ENCODE data around the gene NEO1. TPM values are rescaled to one million over a fixed set of nuclear protein-coding genes. Genes with fewer than 3 reads are reported as not detected.
A peak's percentile ranks its signal among the peaks of the same experiment; 100 is the strongest.

NEO1 gene
- total RNA-seq, 1 experiment from 2014 or later: 9.9 TPM

- no peak for DNase-seq (ENCODE audit: low spot score)
Measured at GRCh38 chr15:73031648-73032047, 20.6 kb upstream of the NEO1 start.

DNA sequence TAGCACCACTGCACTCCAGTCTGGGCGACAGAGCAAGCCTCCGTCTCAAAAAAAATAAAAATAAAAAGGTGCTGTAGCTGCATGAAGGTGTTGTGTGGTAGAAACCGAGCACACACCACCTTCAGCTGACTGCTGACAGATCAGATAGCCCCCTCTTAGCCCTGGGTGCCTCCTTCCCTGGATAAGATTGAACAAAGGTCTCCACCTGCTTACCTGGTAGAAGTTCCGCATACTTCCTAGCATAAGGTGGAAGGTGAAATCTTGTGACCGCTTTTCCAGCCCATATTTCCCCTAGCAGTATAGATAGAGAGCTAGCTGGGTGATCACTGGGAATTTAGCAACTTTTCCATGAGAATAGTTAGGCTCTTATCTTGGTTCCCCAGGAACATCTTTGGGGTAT lies 18.7 kb upstream of the NEO1 start:
- no peak for DNase-seq (ENCODE audit: low spot score)

DNA sequence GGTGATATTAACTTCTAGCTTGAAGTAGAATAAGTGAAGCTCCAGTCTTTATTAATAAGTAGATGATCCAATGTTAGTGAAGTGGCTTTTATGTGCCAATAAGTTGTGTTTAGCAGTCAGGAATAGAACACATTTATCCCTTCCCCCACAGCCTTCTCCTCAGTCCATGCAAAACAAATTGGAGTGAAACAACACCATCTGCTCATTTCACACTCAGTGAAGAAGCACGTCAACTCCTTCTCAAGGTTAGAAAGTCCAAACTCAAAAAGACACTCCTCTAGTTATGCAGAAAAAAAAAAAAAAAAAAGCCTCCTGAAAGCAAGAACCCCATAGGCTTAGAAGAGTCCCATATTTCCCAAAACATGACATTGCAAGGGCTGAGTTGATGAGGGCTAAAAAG lies 18.0 kb upstream of the NEO1 start:
- no peak for DNase-seq (ENCODE audit: low spot score)

DNA sequence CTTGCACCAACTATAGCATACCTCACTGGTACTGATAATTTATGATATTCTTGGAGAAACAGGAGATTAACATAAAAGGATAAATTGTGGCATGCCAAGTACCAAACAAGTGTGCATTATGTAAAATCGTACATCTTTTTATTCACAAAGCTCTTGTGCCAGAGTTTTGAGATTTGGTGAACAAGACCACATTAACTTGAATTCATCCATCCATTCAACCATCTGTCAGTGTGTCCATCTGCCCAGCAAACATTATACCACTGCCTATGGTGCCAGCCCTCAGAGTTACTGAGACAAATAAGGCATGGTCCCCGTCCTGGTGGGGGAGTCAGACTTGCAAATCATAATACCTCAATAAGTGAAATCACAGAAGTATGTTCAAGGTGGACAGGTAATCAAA lies 17.0 kb upstream of the NEO1 start:
- no peak for DNase-seq (ENCODE audit: low spot score)

DNA sequence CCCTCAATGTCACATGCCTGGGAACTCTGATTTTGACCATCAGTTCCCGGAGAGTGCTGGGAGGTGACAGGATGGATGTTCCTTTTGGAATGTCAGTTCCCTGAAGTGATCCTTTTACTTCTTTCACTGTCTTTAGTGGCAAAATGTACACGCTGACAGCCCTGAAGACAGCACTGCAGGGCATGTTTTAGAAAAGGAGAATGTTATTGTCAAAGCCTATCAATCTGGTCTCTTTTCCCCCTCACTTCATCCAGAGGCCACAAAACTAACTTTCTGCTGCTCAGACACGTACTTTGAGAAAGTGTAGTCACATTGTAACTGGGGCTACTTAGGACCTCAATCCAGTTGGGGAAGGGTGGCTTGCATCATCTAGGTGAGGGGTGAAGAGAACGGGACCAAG lies 14.0 kb upstream of the NEO1 start:
- no peak for DNase-seq (ENCODE audit: low spot score)

DNA sequence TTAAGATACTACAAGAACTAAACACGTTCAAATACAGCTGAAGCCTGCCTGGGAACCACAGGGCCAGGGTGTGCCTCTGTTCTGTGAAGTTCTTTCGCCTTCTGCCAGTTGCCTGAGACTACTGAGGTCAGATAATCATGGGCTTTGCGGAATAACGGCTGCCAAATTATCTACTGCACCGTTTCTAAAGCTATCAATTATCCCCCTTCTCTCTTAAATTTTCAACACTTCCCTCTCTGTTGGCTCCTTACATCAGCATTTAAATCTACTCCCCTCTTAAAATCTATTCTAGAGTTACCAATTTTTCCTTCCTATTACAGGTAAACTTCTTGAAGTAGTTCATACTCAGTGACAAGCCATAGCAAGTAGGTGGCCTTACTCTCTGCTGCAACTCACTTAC lies 6.2 kb upstream of the NEO1 start:
- DNase-seq (ENCODE audit: low spot score): no peak

- no peak for DNase-seq (ENCODE audit: low spot score)
Measured at GRCh38 chr15:73047882-73048281, 4.4 kb upstream of the NEO1 start.

DNA sequence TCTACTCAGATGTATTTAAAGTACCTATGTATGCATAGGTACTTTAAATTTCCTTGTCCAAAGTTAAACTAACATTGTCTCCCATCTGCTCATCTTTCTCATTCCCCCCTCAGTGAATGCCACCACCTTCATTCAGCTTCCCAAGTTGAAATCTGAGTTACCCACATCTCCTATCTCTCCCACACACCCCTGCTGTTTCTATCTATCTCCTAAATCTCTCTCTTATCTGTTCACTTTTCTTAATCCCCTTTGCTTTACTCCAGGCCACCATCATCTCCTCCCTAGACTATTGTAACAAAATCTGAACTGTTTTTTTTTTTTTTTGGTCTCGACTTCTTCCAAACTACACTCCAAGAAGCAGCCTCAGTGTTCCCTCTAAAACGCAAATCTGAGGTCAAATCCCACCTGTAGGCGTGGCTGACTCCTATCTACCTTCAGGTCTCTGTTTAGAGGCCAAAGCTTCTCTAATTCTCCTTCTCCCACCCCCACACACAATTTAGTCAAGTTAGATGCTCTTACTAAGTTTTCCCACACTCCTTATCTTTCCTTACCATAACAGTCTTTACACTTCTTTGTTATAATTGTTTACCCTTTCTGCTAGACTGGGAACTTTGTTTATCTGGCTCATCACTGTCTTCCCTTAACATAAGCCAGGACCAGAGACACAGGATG lies 3.5 kb upstream of the NEO1 start:
- no peak for DNase-seq (ENCODE audit: low spot score)

- no peak for DNase-seq (ENCODE audit: low spot score)
Measured at GRCh38 chr15:73049564-73050215, 2.6 kb upstream of the NEO1 start.

GRCh38 chr15:73050561-73051295 lies 1.5 kb upstream of the NEO1 start:
- no peak for DNase-seq (ENCODE audit: low spot score)

DNA sequence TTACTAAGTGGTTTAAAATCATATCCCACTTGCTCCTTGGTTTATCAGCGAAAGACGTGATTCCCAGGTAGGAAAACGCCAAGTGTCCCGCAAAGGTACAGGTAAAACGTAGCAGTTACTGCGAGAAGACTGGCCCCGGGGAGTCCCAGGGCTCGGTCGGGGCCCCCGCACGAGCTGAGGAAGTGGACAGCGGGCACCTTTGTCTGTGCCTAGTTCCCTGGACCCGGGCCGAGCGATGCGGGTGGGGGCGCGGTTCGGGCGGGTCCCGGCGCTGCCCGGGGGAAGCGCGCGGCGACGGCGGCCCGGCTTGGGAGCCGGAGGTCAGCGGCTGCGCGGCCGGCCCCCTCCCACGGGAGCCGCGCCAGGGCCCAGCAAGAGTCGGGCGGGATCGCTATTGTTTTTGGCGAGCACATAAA lies 864 bp upstream of the NEO1 start:
- peak; percentile 23 for DNase-seq (ENCODE audit: low spot score)

DNA sequence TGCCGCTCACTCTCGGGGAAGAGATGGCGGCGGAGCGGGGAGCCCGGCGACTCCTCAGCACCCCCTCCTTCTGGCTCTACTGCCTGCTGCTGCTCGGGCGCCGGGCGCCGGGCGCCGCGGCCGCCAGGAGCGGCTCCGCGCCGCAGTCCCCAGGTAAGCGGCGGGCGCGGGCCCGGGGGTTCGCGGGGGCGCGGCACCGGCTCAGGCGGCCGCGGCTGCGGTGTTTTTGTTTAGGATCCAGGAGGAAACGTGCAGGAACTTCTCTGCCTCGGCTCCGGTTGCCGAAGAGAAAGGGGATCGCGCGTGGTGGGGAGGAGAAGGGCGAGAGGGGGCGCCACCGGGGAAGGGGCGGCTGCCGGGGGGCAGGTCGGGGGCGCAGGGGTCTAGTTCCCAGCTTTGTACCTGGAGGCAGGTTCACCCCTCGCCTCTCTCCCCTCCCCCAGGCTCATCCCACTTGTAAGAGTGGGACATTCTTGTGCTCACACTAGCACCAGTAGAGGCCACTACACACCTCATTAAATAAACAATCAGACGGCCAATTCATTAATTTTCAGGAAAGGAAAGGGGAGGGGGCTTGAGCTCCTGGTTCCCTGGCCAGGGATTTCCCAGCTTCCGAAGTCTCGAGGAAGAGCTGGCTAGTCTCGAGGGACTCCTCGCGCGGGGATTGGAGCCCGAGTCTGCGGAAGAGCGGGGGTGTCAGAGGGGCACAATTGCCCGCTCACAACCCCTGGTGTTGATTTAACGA lies 562 bp downstream of the NEO1 start:
- DNase-seq (ENCODE audit: low spot score): peak; percentile 54

DNA sequence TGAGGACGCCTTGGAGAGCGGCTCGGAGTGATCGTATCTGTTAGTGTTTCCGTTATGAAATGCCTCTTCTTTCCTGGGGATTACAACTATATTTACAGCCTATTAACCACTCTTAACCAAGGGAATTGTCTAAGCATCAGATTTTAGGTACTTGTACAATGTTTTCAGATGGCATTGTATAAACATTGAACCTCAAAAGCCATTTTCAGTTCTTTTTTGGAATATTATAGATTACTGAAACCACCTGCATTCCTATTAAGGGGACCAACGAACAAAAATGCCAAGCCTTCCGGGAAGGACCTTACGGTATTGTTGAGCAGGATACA lies 1.1 kb downstream of the NEO1 start:
- DNase-seq (ENCODE audit: low spot score): no peak

- DNase-seq (ENCODE audit: low spot score): no peak
Measured at GRCh38 chr15:73054417-73054953, 2.2 kb downstream of the NEO1 start.

GRCh38 chr15:73056460-73056859 lies 4.2 kb downstream of the NEO1 start:
- no peak for DNase-seq (ENCODE audit: low spot score)

DNA sequence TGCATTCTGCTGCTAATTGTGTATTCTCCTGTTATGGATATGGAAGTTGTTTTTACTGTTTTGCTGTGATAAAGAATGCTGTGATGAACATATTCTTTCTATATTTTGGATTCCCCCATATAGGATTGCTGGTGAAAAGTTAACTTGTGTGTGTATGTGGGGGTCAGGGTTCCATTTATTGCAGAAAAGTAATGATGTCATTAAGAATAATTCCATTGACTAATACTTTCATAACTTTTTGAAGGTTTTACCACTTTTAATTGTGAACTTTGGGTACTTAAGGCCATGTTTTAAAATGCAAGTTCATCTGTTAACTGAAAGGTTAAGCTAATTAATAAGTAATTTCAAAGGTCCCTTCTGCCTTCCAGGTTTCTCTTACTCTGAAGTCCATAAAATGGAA lies 6.2 kb downstream of the NEO1 start:
- DNase-seq (ENCODE audit: low spot score): no peak

DNA sequence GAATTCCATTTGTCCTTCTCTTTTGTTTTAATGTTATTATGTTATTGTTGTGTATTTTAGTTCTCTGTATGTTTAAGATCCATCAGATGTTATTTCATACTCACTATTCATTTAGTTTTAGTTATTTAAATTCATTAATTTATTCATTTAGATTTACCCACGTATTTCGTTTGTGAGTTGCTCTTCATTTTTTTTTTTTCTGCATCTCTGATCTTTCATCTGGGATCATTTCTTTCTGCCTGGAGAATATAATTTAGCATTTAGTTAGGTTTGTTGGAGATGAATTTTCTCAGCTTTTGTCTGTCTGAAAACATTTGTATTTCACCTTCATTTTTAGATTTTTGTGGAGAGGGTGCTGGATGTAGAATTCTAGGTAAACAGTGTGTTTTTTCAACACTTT lies 12.9 kb downstream of the NEO1 start:
- DNase-seq (ENCODE audit: low spot score): no peak

DNA sequence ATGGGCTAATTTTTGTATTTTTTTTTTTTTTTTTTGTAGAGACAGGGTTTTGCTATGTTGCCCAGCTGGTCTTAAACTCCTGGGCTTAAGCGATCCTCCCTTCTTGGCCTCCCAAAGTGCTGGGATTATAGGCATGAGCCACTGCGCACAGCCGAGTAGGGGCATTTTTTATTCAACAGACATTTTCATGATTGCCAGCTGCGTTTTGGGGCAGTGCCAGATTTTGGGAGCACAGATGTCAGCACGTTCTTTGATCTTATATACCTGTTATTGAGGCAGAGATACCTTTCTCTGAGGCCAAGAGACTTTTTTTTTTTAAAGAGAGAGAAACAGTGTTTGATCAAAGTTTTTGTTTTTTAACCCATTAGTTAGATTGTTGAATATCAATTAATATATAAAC lies 16.8 kb downstream of the NEO1 start:
- no peak for DNase-seq (ENCODE audit: low spot score)

DNA sequence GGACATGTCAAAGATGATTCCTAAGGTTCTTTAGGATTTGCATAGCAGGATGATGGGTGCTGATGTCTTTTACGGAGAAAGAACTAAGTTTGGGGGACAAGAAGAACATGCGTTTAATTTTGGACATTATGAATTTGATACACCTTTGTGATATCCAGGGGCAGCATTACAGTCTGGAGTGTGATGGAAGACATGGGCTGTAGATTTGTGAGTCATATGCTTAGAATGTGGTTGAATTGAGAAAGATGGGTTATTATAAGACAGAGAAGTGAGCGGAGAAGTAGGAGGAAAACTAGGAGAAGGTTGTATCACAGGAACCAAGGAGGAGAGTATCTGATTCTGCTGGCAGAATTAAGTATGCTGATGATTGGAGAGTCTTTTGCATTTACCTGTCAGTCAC lies 20.6 kb downstream of the NEO1 start:
- DNase-seq (ENCODE audit: low spot score): no peak

DNA sequence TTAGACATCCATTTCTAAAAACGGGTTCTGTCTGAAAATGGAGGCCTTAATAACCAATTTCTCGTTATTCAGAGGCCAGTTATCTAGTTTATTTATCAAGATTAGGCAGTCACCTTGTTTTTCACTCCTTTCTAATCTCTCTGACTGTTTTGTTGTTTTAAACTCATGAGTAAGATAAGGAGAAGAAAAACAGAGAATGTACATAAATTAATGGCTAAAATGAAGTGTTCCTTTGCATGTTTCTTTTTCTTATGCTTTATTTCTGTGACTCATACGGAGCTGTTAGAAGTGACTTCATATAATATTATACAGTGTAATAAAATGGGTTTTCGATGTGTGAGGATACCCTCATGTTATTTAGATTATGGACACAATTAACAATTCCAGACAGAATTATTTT lies 22.0 kb downstream of the NEO1 start:
- DNase-seq (ENCODE audit: low spot score): no peak

GRCh38 chr15:73075160-73075859 lies 23.0 kb downstream of the NEO1 start:
- no peak for DNase-seq (ENCODE audit: low spot score)

DNA sequence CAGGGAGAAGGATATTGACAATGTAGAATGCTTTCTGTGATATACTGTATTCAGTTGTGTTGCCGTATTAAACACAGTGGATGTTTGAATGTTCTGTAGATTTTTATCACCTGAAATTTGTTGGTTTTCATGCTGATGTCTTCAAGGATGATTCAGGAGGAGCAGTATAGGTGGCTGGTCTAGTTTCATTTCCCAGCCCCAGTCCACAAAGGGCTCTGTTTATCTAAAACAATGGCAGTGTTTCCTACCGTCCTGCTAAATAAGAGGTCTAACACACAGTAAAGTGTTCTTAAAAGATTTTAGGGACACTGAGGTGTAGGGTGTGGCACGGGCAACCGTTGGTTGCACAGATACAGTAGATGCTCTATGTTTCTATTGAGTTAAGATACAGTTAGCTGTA lies 26.0 kb downstream of the NEO1 start:
- DNase-seq (ENCODE audit: low spot score): no peak

Data from HT-29 (cell line).